HEK293 (cell line): ENCODE data around the gene ZNF764.
"Not testable (repeated sequence)": the region's sequence is repeated elsewhere in the genome, so short reads cannot be mapped to it uniquely, and the experiment has no call there.

Source experiments
- CTCF ChIA-PET: fragments of 350-600 bp; formaldehyde crosslinking; extraction: SDS; loops from one replicate; lab custom pipeline; 2021; ENCODE audit warnings: antibody characterized with exemption; lab: Yijun Ruan, JAX
- POLR2A ChIA-PET: fragments of 300-600 bp; formaldehyde crosslinking; extraction: SDS; loops from one replicate; lab custom pipeline; 2020; ENCODE audit warnings: antibody characterized with exemption, inconsistent platforms; lab: Yijun Ruan, JAX
- H3K27ac ChIP-seq: fragments of 200-500 bp; sonication (Bioruptor generic); 2 replicates; pipeline ENCODE4 v1.5.1; 2014; ENCODE audit warnings: low read depth, low read length, control low read depth, inconsistent platforms; ENCODE audit errors: extremely low read depth
- H3K36me3 ChIP-seq, 2 experiments: fragments of 200-500 bp in 1 of 2; sonication (Bioruptor generic) in 1 of 2; 1 replicate in 1 of 2; 2 replicates in 1 of 2; pipeline ENCODE4 v1.5.1; 2014 to 2017; ENCODE audit warnings: inconsistent platforms in 2 of 2, low read length in 2 of 2; ENCODE audit not compliant: control insufficient read depth in 2 of 2, insufficient read depth in 1 of 2
- H3K4me1 ChIP-seq: fragments of 200-500 bp; sonication (Bioruptor generic); 2 replicates; pipeline ENCODE4 v1.5.1; 2014; ENCODE audit warnings: mild to moderate bottlenecking, low read length, inconsistent platforms; ENCODE audit not compliant: control insufficient read depth, insufficient read depth
- H3K4me3 ChIP-seq: 2 replicates; pipeline ENCODE4 v1.5.1; 2011; ENCODE audit warnings: low read depth, mild to moderate bottlenecking, control low read depth, low read length, moderate library complexity
- H3K9me3 ChIP-seq: fragments of 200-500 bp; sonication (Bioruptor generic); 2 replicates; pipeline ENCODE4 v1.5.1; 2014; ENCODE audit warnings: low read depth, low read length, inconsistent platforms; ENCODE audit not compliant: control insufficient read depth, insufficient read depth
- EGR2 ChIP-seq: fragments of 450-650 bp; formaldehyde crosslinking; IDR thresholded peaks from 2 replicates; pipeline ENCODE4 v1.5.1; 2016; ENCODE audit warnings: low read depth, missing biosample characterization, missing genetic modification characterization
- KLF1 ChIP-seq: fragments of 450-650 bp; formaldehyde crosslinking; IDR thresholded peaks from 2 replicates; pipeline ENCODE4 v1.5.1; 2016; ENCODE audit warnings: missing biosample characterization, missing genetic modification characterization
- OSR2 ChIP-seq: fragments of 450-650 bp; formaldehyde crosslinking; IDR thresholded peaks from 2 replicates; pipeline ENCODE4 v1.5.1; 2016; ENCODE audit warnings: missing biosample characterization, missing genetic modification characterization
- ZNF341 ChIP-seq: fragments of 450-650 bp; formaldehyde crosslinking; IDR thresholded peaks from 2 replicates; pipeline ENCODE4; 2016; ENCODE audit warnings: low read depth, missing biosample characterization, missing genetic modification characterization
- ZNF394 ChIP-seq: fragments of 450-650 bp; formaldehyde crosslinking; IDR thresholded peaks from 2 replicates; pipeline ENCODE4 v1.5.1; 2016; ENCODE audit warnings: missing biosample characterization, missing genetic modification characterization, mild to moderate bottlenecking, moderate library complexity, borderline replicate concordance
- TF ChIP-seq, protein P1 (sequence below): fragments of 450-650 bp; formaldehyde crosslinking; IDR thresholded peaks from 2 replicates; pipeline ENCODE4 v1.5.1; 2016; ENCODE audit warnings: missing biosample characterization, missing genetic modification characterization
- TF ChIP-seq, protein P2 (sequence below): fragments of 450-650 bp; formaldehyde crosslinking; IDR thresholded peaks from 2 replicates; pipeline ENCODE4 v1.5.1; 2017; ENCODE audit warnings: missing biosample characterization, mild to moderate bottlenecking, missing genetic modification characterization, moderate library complexity

The ZNF764 gene

DNA sequence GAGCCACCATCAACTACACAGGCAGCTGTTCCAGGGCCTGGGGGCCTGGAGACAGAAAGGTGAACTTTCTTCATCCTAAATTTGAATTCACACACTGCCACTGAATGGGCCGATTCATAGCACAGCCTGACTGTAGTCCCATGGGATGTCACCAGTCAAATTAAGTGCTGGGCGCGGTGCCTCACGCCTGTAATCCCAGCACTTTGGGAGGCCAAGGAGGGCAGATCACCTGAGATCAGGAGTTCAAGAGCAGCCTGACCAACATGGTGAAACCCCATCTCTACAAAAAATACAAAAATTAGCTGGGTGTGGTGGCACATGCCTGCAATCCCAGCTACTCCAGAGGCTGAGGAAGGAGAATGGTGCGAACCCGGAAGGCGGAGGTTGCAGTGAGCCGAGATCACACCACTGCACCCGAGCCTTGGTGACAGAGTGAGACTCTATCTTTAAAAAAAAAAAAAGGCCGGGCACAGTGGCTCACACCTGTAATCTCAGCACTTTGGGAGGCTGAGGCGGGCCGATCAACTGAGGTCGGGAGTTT lies 18.1 kb downstream of the ZNF764 start:
- H3K9me3 ChIP-seq, H3K36me3 ChIP-seq, H3K4me1 ChIP-seq, H3K27ac ChIP-seq, H3K4me3 ChIP-seq: not testable (repeated sequence)
- CTCF ChIA-PET = interaction anchor here (1.2 to 1.4 kb wide), 2 partner anchors 17 to 58 kb away, joined by 3 read pairs; no protein-coding TSS in a partner anchor
- TF ChIP-seq, protein P1, sequence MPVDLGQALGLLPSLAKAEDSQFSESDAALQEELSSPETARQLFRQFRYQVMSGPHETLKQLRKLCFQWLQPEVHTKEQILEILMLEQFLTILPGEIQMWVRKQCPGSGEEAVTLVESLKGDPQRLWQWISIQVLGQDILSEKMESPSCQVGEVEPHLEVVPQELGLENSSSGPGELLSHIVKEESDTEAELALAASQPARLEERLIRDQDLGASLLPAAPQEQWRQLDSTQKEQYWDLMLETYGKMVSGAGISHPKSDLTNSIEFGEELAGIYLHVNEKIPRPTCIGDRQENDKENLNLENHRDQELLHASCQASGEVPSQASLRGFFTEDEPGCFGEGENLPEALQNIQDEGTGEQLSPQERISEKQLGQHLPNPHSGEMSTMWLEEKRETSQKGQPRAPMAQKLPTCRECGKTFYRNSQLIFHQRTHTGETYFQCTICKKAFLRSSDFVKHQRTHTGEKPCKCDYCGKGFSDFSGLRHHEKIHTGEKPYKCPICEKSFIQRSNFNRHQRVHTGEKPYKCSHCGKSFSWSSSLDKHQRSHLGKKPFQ = peak; percentile 69
- TF ChIP-seq ZNF394 (tag by site-specific recombination) (peak; percentile 46; the same call in 1 of the 2 replicates), ZNF341 (tag by site-specific recombination) (peak; percentile 55), OSR2 (peak; percentile 15; the same call in 1 of the 2 replicates), KLF1 (tag by site-specific recombination) (peak; percentile 70; the same call in 1 of the 2 replicates)
- POLR2A ChIA-PET = interaction anchor here (3.1 kb wide), 1 partner anchor 18 kb away, joined by 12 read pairs; the partner anchor contains the start of gene ZNF764

DNA sequence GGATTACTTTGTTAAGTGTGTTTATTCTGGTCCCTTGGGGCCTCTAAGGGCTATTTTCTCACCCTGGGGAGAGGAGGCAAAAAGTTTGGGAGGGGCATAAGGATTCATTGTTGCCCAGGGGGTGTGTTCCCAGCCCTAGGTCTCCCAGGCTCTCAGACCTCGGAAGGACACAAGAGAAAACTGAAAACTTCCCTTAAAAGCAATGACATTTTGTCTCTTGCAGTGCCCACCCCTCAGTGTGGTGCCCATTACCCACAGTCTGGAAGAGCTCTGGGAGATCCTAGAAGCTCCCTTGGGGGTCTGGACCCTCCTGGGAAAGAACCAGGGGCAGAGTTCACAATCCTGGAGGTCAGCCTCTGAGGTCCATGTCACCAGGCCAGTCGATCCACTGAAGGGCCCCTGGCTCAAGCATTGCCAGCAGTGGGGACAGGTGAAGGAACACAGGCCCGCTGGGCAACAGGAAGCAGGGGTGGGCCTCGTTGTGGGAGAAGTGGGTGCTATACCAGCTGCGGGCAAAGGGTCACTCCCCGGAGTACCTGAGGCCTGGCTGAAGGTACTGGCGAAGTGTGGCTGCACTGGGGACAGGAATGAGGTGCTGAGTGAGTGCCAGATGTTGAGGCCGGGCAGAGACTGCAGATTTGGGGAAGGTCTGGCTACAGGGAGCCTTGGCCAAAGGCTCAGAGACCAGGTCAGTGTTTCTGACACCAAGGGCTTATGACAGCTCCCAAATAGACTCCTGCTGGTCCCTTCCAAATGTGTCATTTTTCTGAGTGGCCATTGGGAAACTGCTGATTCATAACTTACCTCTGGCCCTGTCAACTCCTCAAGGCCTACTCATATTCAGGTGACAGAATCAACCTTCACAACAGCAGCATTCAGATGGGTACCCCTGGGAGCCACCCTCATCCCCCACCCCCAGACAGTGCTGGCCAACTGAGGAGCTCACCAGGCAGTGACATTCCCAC lies 18.9 kb downstream of the ZNF764 start:
- ChIA-PET POLR2A (interaction anchor here (3.1 kb wide), 1 partner anchor 19 kb away, joined by 12 read pairs; the partner anchor contains the start of gene ZNF764), CTCF (interaction anchor here (0.5 to 1.4 kb wide), 3 partner anchors 18 to 452 kb away, joined by 3 to 4 read pairs (median 3); no protein-coding TSS in a partner anchor)
- no peak overlapping the region for H3K4me3 ChIP-seq
- no peak overlapping the region for H3K27ac ChIP-seq
- H3K4me1 ChIP-seq = peaks cover 6% of the 10 kb centered on the region; the same call in 1 of the 2 replicates
- no peaks in the 10 kb centered on the region for H3K9me3 ChIP-seq
- TF ChIP-seq, protein P1 = no peak
- TF ChIP-seq, protein P2, sequence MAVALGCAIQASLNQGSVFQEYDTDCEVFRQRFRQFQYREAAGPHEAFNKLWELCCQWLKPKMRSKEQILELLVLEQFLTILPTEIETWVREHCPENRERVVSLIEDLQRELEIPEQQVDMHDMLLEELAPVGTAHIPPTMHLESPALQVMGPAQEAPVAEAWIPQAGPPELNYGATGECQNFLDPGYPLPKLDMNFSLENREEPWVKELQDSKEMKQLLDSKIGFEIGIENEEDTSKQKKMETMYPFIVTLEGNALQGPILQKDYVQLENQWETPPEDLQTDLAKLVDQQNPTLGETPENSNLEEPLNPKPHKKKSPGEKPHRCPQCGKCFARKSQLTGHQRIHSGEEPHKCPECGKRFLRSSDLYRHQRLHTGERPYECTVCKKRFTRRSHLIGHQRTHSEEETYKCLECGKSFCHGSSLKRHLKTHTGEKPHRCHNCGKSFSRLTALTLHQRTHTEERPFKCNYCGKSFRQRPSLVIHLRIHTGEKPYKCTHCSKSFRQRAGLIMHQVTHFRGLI (tag by site-specific recombination) = peak; percentile 38; the same call in 1 of the 2 replicates
- 0 out of 2 replicates have a peak, but pooled peaks have one; percentile 7 for TF ChIP-seq EGR2 (tag by site-specific recombination)
- no peaks in the 10 kb centered on the region for H3K36me3 ChIP-seq

DNA sequence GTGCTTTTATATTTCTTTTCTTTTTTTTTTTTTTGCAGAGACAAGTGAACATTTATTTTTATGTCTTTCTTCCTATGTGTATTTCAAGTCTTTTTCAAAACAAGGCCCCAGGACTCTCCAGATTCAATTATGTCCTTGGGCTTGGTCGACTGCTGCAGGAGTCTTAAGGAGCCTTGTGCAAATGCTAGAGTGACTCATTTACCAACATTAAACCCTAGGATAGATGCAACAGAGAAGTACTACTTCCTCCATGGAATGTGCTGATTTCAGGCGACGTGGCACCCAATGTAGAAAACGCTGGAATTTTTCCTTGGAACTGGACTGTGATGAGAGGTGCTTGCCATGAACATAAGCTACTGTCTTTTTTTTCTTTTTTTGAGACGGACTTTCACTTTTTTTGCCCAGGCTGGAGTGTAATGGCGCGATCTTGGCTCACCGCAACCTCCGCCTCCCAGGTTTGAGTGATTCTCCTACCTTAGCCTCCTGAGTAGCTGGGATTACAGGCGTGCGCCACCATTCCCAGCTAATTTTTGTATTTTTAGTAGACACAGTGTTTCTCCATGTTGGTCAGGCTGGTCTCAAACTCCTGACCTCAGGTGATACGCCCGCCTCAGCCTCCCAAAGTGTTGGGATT lies 21.7 kb downstream of the ZNF764 start:
- not testable (repeated sequence) for H3K27ac ChIP-seq
- CTCF ChIA-PET = interaction anchor here (0.6 to 2.1 kb wide), 9 partner anchors 11 to 746 kb away, joined by 3 to 9 read pairs (median 4); partner anchors contain the start of genes DCTPP1, KIF22 and ZNF688

More for the DNA sequence above, 21.7 kb downstream of the ZNF764 start:
- not testable (repeated sequence) for H3K9me3 ChIP-seq, H3K4me3 ChIP-seq, H3K4me1 ChIP-seq
- POLR2A ChIA-PET = interaction anchor here (0.6 to 3.7 kb wide), 9 partner anchors 9 to 121 kb away, joined by 3 to 69 read pairs (median 7); partner anchors contain the start of genes SEPHS2, ZNF688, ZNF689 and ZNF764
- peaks cover 4 to 18% of the 10 kb centered on the region in 2 experiments; a peak in 2 of 3 replicates for H3K36me3 ChIP-seq
